Measurements from ENCODE around the gene ZNF25. TPM values are rescaled to one million over a fixed set of nuclear protein-coding genes. Genes with fewer than 3 reads are reported as not detected.

Gene ZNF25
- total RNA-seq, 2 experiments from 2014 or later: 8.4 to 9.2 TPM

Other genes with a start within 250 kb of the ZNF25 start
- 10 to 100 TPM; 12.1 to 12.5 TPM for gene ZNF248, start 119.0 kb downstream of the ZNF25 start, total RNA-seq
- 10 to 100 TPM; 40.1 to 42.7 TPM for gene ZNF33A, start 34.0 kb upstream of the ZNF25 start, total RNA-seq
- gene ZNF37A, start 117.7 kb upstream of the ZNF25 start, total RNA-seq: 10 to 100 TPM; 20.1 to 26.1 TPM

Measured in activated naive CD8-positive, alpha-beta T cell treated with anti-CD3 and anti-CD28 coated beads, Interleukin-2, amount 10 ng/mL, durations not matched to agents 7 days and 5 days (primary cell).